Fibroblast of lung (primary cell): ENCODE results near the gene PCDH15.

Experiments used
- EZH2 ChIP-seq: IDR thresholded peaks from 2 replicates; pipeline ENCODE4 v1.5.1; 2012; ENCODE audit warnings: low read length, control low read depth, mild to moderate bottlenecking; ENCODE audit errors: missing control alignments
- TF ChIP-seq, protein P1 (sequence below), 2 donors: IDR thresholded peaks in 1 of 2; conservative IDR thresholded peaks in 1 of 2; 1 replicate in 1 of 2; 2 replicates in 1 of 2; pipeline ENCODE4 v1.5.1; 2011 to 2012; ENCODE audit warnings: low read length in 2 of 2, control low read depth in 1 of 2, inconsistent platforms in 1 of 2, low read depth in 1 of 2, mild to moderate bottlenecking in 1 of 2

GRCh38 chr10:54530299-54530698 is 270.7 kb downstream of the PCDH15 start:
- TF ChIP-seq, protein P1, sequence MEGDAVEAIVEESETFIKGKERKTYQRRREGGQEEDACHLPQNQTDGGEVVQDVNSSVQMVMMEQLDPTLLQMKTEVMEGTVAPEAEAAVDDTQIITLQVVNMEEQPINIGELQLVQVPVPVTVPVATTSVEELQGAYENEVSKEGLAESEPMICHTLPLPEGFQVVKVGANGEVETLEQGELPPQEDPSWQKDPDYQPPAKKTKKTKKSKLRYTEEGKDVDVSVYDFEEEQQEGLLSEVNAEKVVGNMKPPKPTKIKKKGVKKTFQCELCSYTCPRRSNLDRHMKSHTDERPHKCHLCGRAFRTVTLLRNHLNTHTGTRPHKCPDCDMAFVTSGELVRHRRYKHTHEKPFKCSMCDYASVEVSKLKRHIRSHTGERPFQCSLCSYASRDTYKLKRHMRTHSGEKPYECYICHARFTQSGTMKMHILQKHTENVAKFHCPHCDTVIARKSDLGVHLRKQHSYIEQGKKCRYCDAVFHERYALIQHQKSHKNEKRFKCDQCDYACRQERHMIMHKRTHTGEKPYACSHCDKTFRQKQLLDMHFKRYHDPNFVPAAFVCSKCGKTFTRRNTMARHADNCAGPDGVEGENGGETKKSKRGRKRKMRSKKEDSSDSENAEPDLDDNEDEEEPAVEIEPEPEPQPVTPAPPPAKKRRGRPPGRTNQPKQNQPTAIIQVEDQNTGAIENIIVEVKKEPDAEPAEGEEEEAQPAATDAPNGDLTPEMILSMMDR (conservative IDR thresholded peaks at IDR 0.05 in 1 of 2, IDR thresholded peaks at IDR 0.05 in 1 of 2; ENCODE audit: low read depth in 1 of 2, low read length in 2 of 2), result no peak
- TF ChIP-seq EZH2, result no peak
